ENCODE results near the gene SPANXB1. TPM values are rescaled to one million over a fixed set of nuclear protein-coding genes. Genes with fewer than 3 reads are reported as not detected.
"Not testable (repeated sequence)": the region's sequence is repeated elsewhere in the genome, so short reads cannot be mapped to it uniquely, and the experiment has no call there.

Gene SPANXB1
- polyA plus RNA-seq, 1 donor from 2014 or later, result not detected

GRCh38 chrX:140983730-140984129, 18.7 kb upstream of the SPANXB1 start:
- Histone ChIP-seq H3K27ac (ENCODE audit: low read length) (no peak overlapping the region), H3F3A (ENCODE audit: insufficient read depth, low read length, poor library complexity, severe bottlenecking) (no peaks in the 10 kb centered on the region), H3K27me3 (ENCODE audit: insufficient read depth, low read depth, low read length) (no peaks in the 10 kb centered on the region), H3K9me3 (ENCODE audit: low read length) (no peaks in the 10 kb centered on the region), H3K9me2 (ENCODE audit: insufficient read depth, low read length) (no peaks in the 10 kb centered on the region), H3K36me3 (ENCODE audit: insufficient read depth, low read length) (no peaks in the 10 kb centered on the region), H3K9ac (ENCODE audit: low read length) (no peak overlapping the region), H3K79me2 (replicated peaks; ENCODE audit: insufficient read depth, low read length) (no peaks in the 10 kb centered on the region), H3K4me2 (ENCODE audit: low read length) (no peak overlapping the region), H4K20me1 (ENCODE audit: insufficient read depth) (no peaks in the 10 kb centered on the region), H3K4me3 (ENCODE audit: low read length) (no peak overlapping the region), H2AFZ (ENCODE audit: low read depth, low read length) (no peak overlapping the region)
- TF ChIP-seq REST (IDR thresholded peaks at IDR 0.05; ENCODE audit: borderline replicate concordance) (no peak), TAF1 (IDR thresholded peaks at IDR 0.05; ENCODE audit: low read depth) (no peak), RAD21 (conservative IDR thresholded peaks at IDR 0.05) (no peak), EP300 (conservative IDR thresholded peaks at IDR 0.05; ENCODE audit: poor library complexity, severe bottlenecking) (no peak), MXI1 (conservative IDR thresholded peaks at IDR 0.05; ENCODE audit: poor library complexity, severe bottlenecking) (no peak), EZH2 (IDR thresholded peaks at IDR 0.05; ENCODE audit: borderline replicate concordance, insufficient read depth, low read length, poor library complexity, severe bottlenecking) (no peak), SMC3 (conservative IDR thresholded peaks at IDR 0.05; ENCODE audit: poor library complexity) (no peak), POLR2AphosphoS5 (IDR thresholded peaks at IDR 0.05) (no peak), CTCF (IDR thresholded peaks at IDR 0.05; ENCODE audit: poor library complexity, severe bottlenecking) (no peak)

GRCh38 chrX:141005243-141005642, 2.8 kb downstream of the SPANXB1 start:
- not testable (repeated sequence) for H3K79me2 ChIP-seq (replicated peaks; ENCODE audit: insufficient read depth, low read length); H3K4me3 ChIP-seq (ENCODE audit: low read length); H3K9me3 ChIP-seq (ENCODE audit: low read length); H3K4me2 ChIP-seq (ENCODE audit: low read length); H2AFZ ChIP-seq (ENCODE audit: low read depth, low read length); H3F3A ChIP-seq (ENCODE audit: insufficient read depth, low read length, poor library complexity, severe bottlenecking); H3K27ac ChIP-seq (ENCODE audit: low read length); H4K20me1 ChIP-seq (ENCODE audit: insufficient read depth); H3K27me3 ChIP-seq (ENCODE audit: insufficient read depth, low read depth, low read length); H3K9me2 ChIP-seq (ENCODE audit: insufficient read depth, low read length); H3K9ac ChIP-seq (ENCODE audit: low read length); H3K36me3 ChIP-seq (ENCODE audit: insufficient read depth, low read length)

GRCh38 chrX:141044246-141044645, 41.9 kb downstream of the SPANXB1 start:
- H3K9ac ChIP-seq (ENCODE audit: low read length); H3K27me3 ChIP-seq (ENCODE audit: insufficient read depth, low read depth, low read length); H4K20me1 ChIP-seq (ENCODE audit: insufficient read depth); H3K79me2 ChIP-seq (replicated peaks; ENCODE audit: insufficient read depth, low read length); H3K27ac ChIP-seq (ENCODE audit: low read length); H3K4me2 ChIP-seq (ENCODE audit: low read length); H3K9me3 ChIP-seq (ENCODE audit: low read length); H2AFZ ChIP-seq (ENCODE audit: low read depth, low read length); H3F3A ChIP-seq (ENCODE audit: insufficient read depth, low read length, poor library complexity, severe bottlenecking); H3K9me2 ChIP-seq (ENCODE audit: insufficient read depth, low read length); H3K36me3 ChIP-seq (ENCODE audit: insufficient read depth, low read length); H3K4me3 ChIP-seq (ENCODE audit: low read length): not testable (repeated sequence)

GRCh38 chrX:141049878-141050277, 47.5 kb downstream of the SPANXB1 start:
- not testable (repeated sequence) for H3K27me3 ChIP-seq (ENCODE audit: insufficient read depth, low read depth, low read length); H4K20me1 ChIP-seq (ENCODE audit: insufficient read depth); H2AFZ ChIP-seq (ENCODE audit: low read depth, low read length); H3K36me3 ChIP-seq (ENCODE audit: insufficient read depth, low read length); H3K27ac ChIP-seq (ENCODE audit: low read length); H3K9me3 ChIP-seq (ENCODE audit: low read length); H3K4me3 ChIP-seq (ENCODE audit: low read length); H3K9ac ChIP-seq (ENCODE audit: low read length); H3K9me2 ChIP-seq (ENCODE audit: insufficient read depth, low read length); H3F3A ChIP-seq (ENCODE audit: insufficient read depth, low read length, poor library complexity, severe bottlenecking); H3K79me2 ChIP-seq (replicated peaks; ENCODE audit: insufficient read depth, low read length); H3K4me2 ChIP-seq (ENCODE audit: low read length)

GRCh38 chrX:141052098-141052497, 49.7 kb downstream of the SPANXB1 start:
- H3K9ac ChIP-seq (ENCODE audit: low read length); H3K4me2 ChIP-seq (ENCODE audit: low read length); H3K27ac ChIP-seq (ENCODE audit: low read length); H3K79me2 ChIP-seq (replicated peaks; ENCODE audit: insufficient read depth, low read length); H2AFZ ChIP-seq (ENCODE audit: low read depth, low read length); H3K27me3 ChIP-seq (ENCODE audit: insufficient read depth, low read depth, low read length); H4K20me1 ChIP-seq (ENCODE audit: insufficient read depth); H3K4me3 ChIP-seq (ENCODE audit: low read length); H3F3A ChIP-seq (ENCODE audit: insufficient read depth, low read length, poor library complexity, severe bottlenecking); H3K36me3 ChIP-seq (ENCODE audit: insufficient read depth, low read length); H3K9me3 ChIP-seq (ENCODE audit: low read length); H3K9me2 ChIP-seq (ENCODE audit: insufficient read depth, low read length): not testable (repeated sequence)

All from neural cell (in vitro differentiated cells).